ENCODE data around the gene ARL14. TPM values are rescaled to one million over a fixed set of nuclear protein-coding genes. Genes with fewer than 3 reads are reported as not detected.

ARL14 gene
- total RNA-seq, 4 donors from 2014 or later = not detected

- Histone ChIP-seq H3K9me3 (no peaks in the 10 kb centered on the region), H3K27ac (no peak overlapping the region), H3K27me3 (no peaks in the 10 kb centered on the region), H3K4me3 (no peak overlapping the region), H3K36me3 (no peaks in the 10 kb centered on the region), H3K4me1 (no peaks in the 10 kb centered on the region)
- TF ChIP-seq EP300 (IDR thresholded peaks at IDR 0.05) = no peak
- TF ChIP-seq POLR2A (IDR thresholded peaks at IDR 0.05) = no peak
- no peak for TF ChIP-seq CTCF (IDR thresholded peaks at IDR 0.05)
- no peak for DNase-seq (ENCODE audit: low spot score in 2 of 2)
- 33 to 44% methylated on average over 2 of the region's 2 CpGs for WGBS, 2 donors
Observed at GRCh38 chr3:160638184-160638583, 38.8 kb upstream of the ARL14 start.

- H3K27ac ChIP-seq = no peak overlapping the region
- H3K27me3 ChIP-seq = no peaks in the 10 kb centered on the region
- 66 to 75% methylated on average over 2 of the region's 2 CpGs for WGBS, 2 donors
Observed at GRCh38 chr3:160641665-160642309, 35.2 kb upstream of the ARL14 start.

GRCh38 chr3:160643994-160644393 lies 33.0 kb upstream of the ARL14 start:
- Histone ChIP-seq H3K27ac (no peak overlapping the region), H3K4me1 (peaks cover 0 to 3% (median 0%) of the 10 kb centered on the region in 4 donors), H3K4me3 (no peak overlapping the region), H3K9me3 (no peaks in the 10 kb centered on the region), H3K36me3 (no peaks in the 10 kb centered on the region), H3K27me3 (no peaks in the 10 kb centered on the region)
- DNase-seq (ENCODE audit: low spot score in 2 of 2) = no peak
- TF ChIP-seq POLR2A (IDR thresholded peaks at IDR 0.05) (no peak), EP300 (IDR thresholded peaks at IDR 0.05) (no peak), CTCF (IDR thresholded peaks at IDR 0.05) (no peak)
- 51 to 55% methylated on average over 3 of the region's 3 CpGs for whole genome bisulfite sequencing, 2 donors

More at GRCh38 chr3:160641665-160642309, 35.2 kb upstream of the ARL14 start:
- Histone ChIP-seq H3K36me3 (no peaks in the 10 kb centered on the region), H3K4me1 (peaks cover 0 to 3% (median 0%) of the 10 kb centered on the region in 4 donors), H3K9me3 (no peaks in the 10 kb centered on the region), H3K4me3 (no peak overlapping the region)
- DNase-seq (ENCODE audit: low spot score in 2 of 2) = no peak
- TF ChIP-seq POLR2A (IDR thresholded peaks at IDR 0.05) (no peak), CTCF (IDR thresholded peaks at IDR 0.05) (no peak), EP300 (IDR thresholded peaks at IDR 0.05) (no peak)

- 49 to 56% methylated on average over 2 of the region's 2 CpGs for WGBS, 2 donors
- no peak overlapping the region for H3K27ac ChIP-seq
Observed at GRCh38 chr3:160644491-160644890, 32.5 kb upstream of the ARL14 start.

More at GRCh38 chr3:160644491-160644890, 32.5 kb upstream of the ARL14 start:
- no peaks in the 10 kb centered on the region for H3K9me3 ChIP-seq
- no peak overlapping the region for H3K4me3 ChIP-seq
- TF ChIP-seq CTCF (IDR thresholded peaks at IDR 0.05) = no peak
- no peak for TF ChIP-seq EP300 (IDR thresholded peaks at IDR 0.05)
- no peak for DNase-seq (ENCODE audit: low spot score in 2 of 2)
- H3K36me3 ChIP-seq = no peaks in the 10 kb centered on the region
- no peaks in the 10 kb centered on the region for H3K27me3 ChIP-seq
- H3K4me1 ChIP-seq = peaks cover 0 to 3% (median 0%) of the 10 kb centered on the region in 4 donors

All from tibial nerve (tissue), 4 donors.